ENCODE measurements around the gene AWAT2.

DNA sequence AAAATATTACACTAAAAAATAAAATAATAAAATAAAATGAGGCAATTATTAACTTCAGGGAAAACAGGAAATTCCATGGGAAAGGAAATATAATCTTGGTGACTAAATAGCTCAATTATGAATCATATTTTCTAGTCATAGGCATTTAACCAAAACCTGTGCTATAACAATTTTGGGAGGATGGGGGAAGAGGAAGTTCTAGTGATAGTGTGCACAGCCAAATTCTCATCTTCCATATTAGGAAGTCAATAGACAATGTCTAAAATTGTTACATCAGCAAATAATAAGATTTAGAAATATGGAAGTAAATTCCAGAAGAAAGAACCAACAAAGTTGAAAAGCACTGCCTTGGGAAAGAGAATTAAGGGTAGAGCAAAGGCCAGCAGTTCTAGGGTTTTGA lies 2.8 kb downstream of the AWAT2 start:
- no peak for TF ChIP-seq POLR2A (IDR thresholded peaks at IDR 0.05; ENCODE audit: low read depth, low read length)
- no peak for TF ChIP-seq TAF1 (IDR thresholded peaks at IDR 0.05; ENCODE audit: low read depth, low read length)
